Left renal pelvis (tissue), 4 donors: ENCODE measurements around the gene DUSP3. TPM values are rescaled to one million over a fixed set of nuclear protein-coding genes. Genes with fewer than 3 reads are reported as not detected.
A peak's percentile ranks its signal among the peaks of the same experiment; 100 is the strongest.

ENCODE experiments used
- DNase-seq, 4 donors: peaks; one replicate each; pipeline ENCODE4 v3.0.0-alpha.2; 2013; ENCODE audit warnings: low read depth in 4 of 4, low spot score in 3 of 4
- polyA plus RNA-seq, 4 donors: library from polyadenylated mRNA; unstranded; fragments of 120-200 nt; gene quantifications; one replicate each; pipeline ENCODE4 v1.2.1, GENCODE V29; 2013; ENCODE audit not compliant: insufficient read length in 4 of 4

The DUSP3 gene
- polyA plus RNA-seq, 4 donors = 27.6 to 67.8 (median 58.5) TPM

- no peak for DNase-seq
These were observed 41.1 kb downstream of the DUSP3 start for GRCh38 chr17:43737722-43738121.

DNA sequence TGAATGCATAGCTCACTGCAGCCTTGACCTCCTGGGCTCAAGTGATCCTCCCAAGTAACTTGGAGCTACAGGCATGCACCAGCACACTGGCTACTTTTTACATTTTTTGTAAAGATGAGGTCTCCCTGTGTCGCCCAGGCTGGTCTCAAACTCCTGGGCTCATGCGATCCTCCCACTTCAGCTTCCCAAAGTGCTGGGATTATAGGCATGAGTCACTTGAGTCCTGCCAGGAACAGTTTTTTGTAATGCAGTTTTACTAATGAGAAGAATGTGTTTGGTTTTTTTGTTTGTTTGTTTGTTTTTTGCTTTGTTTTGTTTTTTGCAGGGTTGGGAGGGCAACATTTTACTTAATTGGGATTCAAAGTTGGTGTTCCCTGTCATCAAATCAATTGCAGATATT, 42.4 kb downstream of the DUSP3 start:
- no peak for DNase-seq

- no peak for DNase-seq
These were observed 44.4 kb downstream of the DUSP3 start for GRCh38 chr17:43734376-43734775.

- DNase-seq = no peak
These were observed 44.8 kb downstream of the DUSP3 start for GRCh38 chr17:43733956-43734355.

DNA sequence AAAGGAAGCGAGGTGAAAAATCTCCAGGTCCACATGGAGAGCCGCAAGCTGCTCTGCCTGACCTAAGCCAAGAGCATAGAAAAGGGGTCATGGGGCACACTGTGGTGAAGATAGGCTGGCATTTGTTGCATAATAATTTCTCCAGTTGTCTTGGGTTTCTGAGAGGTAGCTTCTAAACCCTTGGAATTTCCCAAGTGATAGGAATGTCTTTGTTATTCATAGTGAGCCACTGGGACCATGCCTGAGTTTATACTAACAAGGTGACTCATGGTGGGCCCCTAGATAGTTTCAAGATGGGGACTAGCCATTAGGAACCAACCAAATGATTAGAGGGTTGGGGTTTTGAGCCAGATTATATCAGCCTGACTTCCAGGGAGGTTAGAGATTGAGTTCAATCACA, 45.8 kb downstream of the DUSP3 start:
- no peak for DNase-seq

DNA sequence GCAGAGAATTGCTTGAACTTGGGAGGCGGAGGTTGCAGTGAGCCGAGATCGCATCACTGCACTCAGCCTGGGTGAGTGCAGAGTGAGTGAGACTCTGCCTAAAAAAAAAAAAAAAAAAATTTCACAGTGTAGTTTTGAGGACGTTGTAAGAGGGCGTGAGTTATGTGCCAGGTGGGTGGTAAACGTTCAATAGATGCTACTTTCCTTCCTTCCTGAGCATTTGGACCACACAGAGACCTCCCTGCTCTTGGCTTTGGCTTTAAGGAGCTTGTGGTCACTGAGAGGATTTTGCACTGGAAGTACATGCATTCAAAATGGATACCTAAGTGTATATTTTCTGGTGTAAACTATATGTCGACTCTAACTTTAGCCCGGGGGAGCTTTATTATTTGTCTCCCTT, 50.7 kb downstream of the DUSP3 start:
- DNase-seq = no peak

DNA sequence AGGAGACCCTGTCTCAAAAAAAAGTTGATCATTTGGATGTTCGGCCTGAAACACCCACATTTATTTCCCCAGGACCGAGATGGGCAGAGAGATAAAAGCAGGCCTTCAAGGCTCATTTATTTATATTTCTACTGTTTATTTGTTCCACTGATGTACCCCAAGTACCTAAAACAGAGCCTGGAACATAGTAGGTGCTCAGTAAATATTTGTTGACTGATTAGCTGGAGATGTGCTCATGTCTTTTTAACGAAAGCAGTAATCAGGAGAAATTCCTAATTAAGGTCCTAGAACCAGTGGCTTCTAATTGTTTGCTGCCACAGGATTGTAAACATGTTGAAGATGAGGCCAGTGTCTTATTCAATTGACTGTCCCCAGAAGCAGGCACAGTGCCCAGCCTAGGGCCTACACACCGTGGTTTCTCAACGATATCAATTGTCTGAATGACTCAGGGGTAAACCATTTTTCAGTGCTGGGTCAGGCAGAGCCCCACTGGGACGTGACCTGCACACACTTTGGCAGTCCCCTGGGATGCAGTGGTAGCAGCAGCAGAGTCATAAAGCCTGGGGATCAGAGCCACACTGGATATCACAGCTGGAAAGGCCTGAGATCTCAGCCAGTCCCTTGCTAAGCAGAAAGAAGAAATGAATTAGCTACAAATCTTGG, 54.9 kb downstream of the DUSP3 start:
- DNase-seq = no peak

GRCh38 chr17:43722870-43723665, 55.7 kb downstream of the DUSP3 start:
- no peak for DNase-seq

DNA sequence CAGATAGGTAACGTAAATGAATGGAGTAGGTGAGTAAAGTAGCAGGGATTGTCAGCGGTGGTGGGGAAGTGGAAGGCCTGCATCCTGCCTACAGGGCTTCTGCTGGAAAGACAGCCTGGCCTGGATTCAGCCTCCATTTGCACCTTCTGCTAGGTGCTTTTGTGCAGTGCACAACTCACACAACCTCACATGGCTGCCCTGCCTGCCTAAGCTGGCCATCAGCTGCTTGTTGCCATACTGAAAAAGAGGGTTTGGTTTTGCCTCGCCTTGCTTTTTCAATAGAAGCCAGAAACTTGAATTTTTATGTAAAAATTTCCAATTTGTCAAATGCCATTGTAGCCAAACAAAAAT, 56.5 kb downstream of the DUSP3 start:
- DNase-seq = no peak

- no peak for DNase-seq
These were observed 57.1 kb downstream of the DUSP3 start for GRCh38 chr17:43721537-43722268.

DNA sequence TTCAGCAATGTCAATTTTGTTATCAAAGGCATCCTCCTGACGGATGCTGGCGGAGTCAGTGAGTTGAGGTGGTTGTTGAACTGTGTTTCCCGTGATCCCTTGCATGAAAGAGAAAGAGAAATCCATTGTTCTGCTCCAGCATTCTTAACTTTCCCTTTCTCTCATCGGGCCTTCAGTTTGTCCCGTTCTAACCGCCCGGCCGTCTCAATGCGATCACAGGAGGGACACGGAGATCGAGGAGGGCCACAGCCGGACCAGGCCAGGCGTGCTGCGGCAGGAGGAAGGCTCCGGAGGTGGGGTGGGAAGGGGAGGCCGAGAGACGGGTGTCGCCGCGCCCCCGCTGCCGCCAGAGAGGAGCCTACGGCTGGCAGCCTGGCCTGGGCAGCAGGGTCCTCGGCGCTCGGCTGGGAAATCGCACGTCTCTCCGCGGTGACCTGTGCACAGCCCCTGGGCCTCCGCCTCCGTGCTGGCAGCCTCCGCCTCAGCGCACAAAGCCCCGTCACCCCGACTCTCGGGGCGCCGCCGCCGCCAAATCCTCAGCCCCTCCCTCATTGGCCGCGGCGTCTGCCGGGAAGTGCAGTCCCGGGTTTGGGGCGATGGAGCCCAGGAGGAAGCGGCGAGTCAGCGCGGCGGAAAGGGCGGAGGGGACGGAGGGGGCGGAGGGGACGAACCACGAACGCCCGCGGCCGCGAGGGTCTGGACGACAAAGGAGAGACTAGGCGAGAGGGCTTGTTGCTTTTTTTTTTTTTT, 58.3 kb downstream of the DUSP3 start:
- DNase-seq = peak; percentile 39 to 56 (median 54)

- no peak for DNase-seq
These were observed 59.2 kb downstream of the DUSP3 start for GRCh38 chr17:43719578-43719977.

- DNase-seq = no peak
These were observed 60.2 kb downstream of the DUSP3 start for GRCh38 chr17:43718544-43718943.

DNA sequence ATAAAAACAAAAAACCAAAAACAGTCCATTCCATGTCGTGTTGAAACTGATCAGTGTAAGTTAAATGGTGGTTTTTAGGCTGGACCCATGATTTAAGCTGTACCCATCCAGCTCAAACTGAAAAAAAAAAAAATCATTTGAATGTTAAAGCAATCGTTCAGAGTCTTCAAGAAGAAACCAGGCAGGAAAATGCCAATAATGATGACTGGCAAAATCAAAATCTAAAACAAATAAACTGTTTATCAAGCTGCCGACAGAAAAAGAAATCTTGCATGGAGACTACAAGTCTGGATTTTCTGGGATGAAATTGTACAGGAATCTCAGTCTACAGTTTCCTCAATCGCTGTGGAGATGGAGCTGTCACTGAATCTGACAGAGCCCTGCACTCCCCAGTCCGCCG, 60.9 kb downstream of the DUSP3 start:
- DNase-seq = no peak

Other genes starting within 250 kb of the DUSP3 start
- gene ETV4, start 232.6 kb downstream of the DUSP3 start, polyA plus RNA-seq = 10 to 100 TPM; 12.6 to 55.4 (median 34.3) TPM
- gene MEOX1, start 117.1 kb downstream of the DUSP3 start, polyA plus RNA-seq = 10 to 100 TPM; 13.6 to 27.1 (median 17.7) TPM
- 10 to 100 TPM in 3 of 4 donors, under 1 TPM in 1; 0.86 to 67.8 (median 48.0) TPM for gene SOST, start 20.2 kb downstream of the DUSP3 start, polyA plus RNA-seq
- under 1 TPM in 3 of 4 donors, not detected in 1; 0.04 to 0.11 (median 0.04) TPM for gene CFAP97D1, start 1.5 kb upstream of the DUSP3 start, polyA plus RNA-seq
- gene MPP3, start 54.2 kb upstream of the DUSP3 start, polyA plus RNA-seq = 10 to 100 TPM in 2 of 4 donors, 1 to 10 TPM in 2; 8.0 to 15.3 (median 11.4) TPM
- 1 to 10 TPM in 1 of 4 donors, under 1 TPM in 3; 0.83 to 1.9 (median 0.92) TPM for gene CD300LG, start 68.2 kb upstream of the DUSP3 start, polyA plus RNA-seq
- gene MPP2, start 128.6 kb upstream of the DUSP3 start, polyA plus RNA-seq = 1 to 10 TPM; 5.8 to 7.7 (median 6.1) TPM
- under 1 TPM in 2 of 4 donors, not detected in 2; 0.34 to 0.43 TPM for gene PPY, start 163.5 kb upstream of the DUSP3 start, polyA plus RNA-seq
- under 1 TPM in 2 of 4 donors, not detected in 2; 0.24 to 0.30 TPM for gene PYY, start 175.0 kb upstream of the DUSP3 start, polyA plus RNA-seq
- 1 to 10 TPM in 3 of 4 donors, under 1 TPM in 1; 0.93 to 3.6 (median 2.8) TPM for gene NAGS, start 225.6 kb upstream of the DUSP3 start, polyA plus RNA-seq
- gene TMEM101, start 236.0 kb upstream of the DUSP3 start, polyA plus RNA-seq = 10 to 100 TPM; 26.9 to 47.5 (median 37.3) TPM